ENCODE measurements around the gene PSMB7.

Gene PSMB7

DNA sequence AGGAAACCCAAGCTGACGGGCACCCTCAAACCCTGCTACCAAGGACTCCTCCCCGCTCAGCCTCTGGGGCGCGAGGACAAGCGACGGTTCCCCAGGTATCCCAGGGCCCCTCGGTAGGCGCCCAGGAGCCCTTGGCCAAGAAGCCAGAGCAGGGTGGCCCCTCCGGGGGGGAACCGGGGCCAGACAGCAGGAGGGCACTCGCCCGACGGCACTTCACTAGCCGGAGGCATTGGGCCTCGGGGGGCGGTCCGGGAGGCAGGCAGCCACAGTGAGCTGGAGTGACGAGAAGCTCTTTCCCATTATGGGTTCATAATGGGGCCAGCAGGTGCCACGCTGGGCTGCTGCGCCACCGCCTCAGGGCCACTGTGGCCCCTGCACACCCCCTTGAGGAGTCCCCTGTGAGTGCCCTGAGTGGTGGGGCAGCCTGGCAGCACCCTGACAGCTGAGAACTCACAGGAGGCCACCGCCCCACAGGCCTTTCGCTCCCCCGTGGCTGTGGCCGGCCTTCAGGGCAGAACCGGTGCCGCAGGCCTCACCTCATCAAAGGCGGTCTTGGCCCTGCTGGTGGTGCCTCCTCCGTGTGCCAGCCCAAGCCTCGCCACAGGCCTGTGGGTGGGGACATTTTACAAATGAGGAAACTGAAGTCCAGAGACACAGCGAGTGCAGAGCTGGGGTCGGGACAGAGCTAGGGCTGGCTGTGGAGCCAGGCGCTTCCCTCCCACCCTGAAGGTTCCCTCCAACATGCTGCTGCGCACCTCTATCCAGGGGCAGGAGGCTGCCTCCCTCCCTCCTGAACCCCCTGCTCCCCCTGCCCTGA is 68.7 kb downstream of the PSMB7 start:
- CTCF ChIA-PET: interaction anchor here (0.6 to 1.0 kb wide), 2 partner anchors 9 to 25 kb away, joined by 3 read pairs; no protein-coding TSS in a partner anchor
- POLR2A ChIA-PET: interaction anchor here (1.5 kb wide), 1 partner anchor 13 kb away, joined by 3 read pairs; no protein-coding TSS in a partner anchor
- TF ChIP-seq, protein P1, sequence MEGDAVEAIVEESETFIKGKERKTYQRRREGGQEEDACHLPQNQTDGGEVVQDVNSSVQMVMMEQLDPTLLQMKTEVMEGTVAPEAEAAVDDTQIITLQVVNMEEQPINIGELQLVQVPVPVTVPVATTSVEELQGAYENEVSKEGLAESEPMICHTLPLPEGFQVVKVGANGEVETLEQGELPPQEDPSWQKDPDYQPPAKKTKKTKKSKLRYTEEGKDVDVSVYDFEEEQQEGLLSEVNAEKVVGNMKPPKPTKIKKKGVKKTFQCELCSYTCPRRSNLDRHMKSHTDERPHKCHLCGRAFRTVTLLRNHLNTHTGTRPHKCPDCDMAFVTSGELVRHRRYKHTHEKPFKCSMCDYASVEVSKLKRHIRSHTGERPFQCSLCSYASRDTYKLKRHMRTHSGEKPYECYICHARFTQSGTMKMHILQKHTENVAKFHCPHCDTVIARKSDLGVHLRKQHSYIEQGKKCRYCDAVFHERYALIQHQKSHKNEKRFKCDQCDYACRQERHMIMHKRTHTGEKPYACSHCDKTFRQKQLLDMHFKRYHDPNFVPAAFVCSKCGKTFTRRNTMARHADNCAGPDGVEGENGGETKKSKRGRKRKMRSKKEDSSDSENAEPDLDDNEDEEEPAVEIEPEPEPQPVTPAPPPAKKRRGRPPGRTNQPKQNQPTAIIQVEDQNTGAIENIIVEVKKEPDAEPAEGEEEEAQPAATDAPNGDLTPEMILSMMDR (IDR thresholded peaks at IDR 0.05; ENCODE audit: control extremely low read depth, extremely low read depth, low read depth, missing control alignments): no peak
- DNase-seq (ENCODE audit: extremely low spot score): no peak

DNA sequence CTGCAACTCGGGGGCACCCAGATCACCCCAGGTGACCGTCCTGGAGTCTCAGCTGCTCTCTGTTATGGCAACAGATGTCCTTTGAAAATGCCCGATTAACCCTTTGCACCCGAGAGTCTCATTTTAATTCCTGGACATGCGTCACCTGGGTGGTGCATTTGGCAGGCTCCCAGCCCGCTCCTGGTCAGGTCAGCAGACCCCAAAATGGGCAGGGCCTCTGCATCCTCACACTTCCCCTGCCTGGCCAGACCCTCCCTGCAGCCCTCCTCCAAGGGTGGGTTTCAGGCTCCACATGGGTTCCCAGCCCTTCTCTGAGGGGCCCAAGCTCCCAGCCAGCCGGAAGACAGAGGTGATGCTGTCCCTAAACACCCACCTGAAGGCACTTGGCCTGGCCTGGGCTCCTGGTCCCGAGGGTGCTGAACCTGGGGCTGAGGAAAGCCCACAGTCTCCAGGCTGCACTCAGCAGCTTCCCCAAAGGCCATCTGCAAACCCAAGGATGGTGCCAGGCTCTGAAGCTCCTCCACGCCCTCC is 69.4 kb downstream of the PSMB7 start:
- POLR2A ChIA-PET: interaction anchor here (1.5 kb wide), 1 partner anchor 12 kb away, joined by 3 read pairs; no protein-coding TSS in a partner anchor
- CTCF ChIA-PET: interaction anchor here (1.0 kb wide), 1 partner anchor 25 kb away, joined by 3 read pairs; no protein-coding TSS in a partner anchor

DNA sequence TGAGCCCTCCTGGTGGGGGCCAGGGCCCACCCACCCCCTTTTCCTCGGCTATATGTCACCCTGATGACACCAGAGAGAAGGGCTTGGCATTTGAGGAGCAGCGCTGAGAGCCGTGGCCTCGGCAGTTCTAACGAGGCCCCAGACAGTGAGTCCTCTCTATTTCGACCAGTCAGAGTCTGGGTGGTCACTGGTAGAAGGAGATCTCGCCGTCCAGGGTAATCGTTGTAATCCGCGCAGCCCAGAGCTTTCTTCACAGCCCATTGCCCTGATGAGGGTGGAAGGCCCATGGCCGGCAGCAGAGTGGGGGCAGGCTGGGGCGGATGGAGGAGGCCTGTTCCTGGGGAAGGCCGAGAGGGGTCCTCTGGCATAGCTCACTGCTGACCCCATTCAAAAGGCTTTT is 70.2 kb downstream of the PSMB7 start:
- TF ChIP-seq, protein P1 (IDR thresholded peaks at IDR 0.05; ENCODE audit: control extremely low read depth, extremely low read depth, low read depth, missing control alignments): no peak
- CTCF ChIA-PET: interaction anchor here (1.0 to 1.4 kb wide), 2 partner anchors 8 to 25 kb away, joined by 3 to 6 read pairs; no protein-coding TSS in a partner anchor
- no peak for DNase-seq (ENCODE audit: extremely low spot score)
- POLR2A ChIA-PET: interaction anchor here (1.5 kb wide), 1 partner anchor 11 kb away, joined by 3 read pairs; no protein-coding TSS in a partner anchor

More for the DNA sequence above, 69.4 kb downstream of the PSMB7 start:
- DNase-seq (ENCODE audit: extremely low spot score): no peak
- TF ChIP-seq, protein P1 (IDR thresholded peaks at IDR 0.05; ENCODE audit: control extremely low read depth, extremely low read depth, low read depth, missing control alignments): no peak

DNA sequence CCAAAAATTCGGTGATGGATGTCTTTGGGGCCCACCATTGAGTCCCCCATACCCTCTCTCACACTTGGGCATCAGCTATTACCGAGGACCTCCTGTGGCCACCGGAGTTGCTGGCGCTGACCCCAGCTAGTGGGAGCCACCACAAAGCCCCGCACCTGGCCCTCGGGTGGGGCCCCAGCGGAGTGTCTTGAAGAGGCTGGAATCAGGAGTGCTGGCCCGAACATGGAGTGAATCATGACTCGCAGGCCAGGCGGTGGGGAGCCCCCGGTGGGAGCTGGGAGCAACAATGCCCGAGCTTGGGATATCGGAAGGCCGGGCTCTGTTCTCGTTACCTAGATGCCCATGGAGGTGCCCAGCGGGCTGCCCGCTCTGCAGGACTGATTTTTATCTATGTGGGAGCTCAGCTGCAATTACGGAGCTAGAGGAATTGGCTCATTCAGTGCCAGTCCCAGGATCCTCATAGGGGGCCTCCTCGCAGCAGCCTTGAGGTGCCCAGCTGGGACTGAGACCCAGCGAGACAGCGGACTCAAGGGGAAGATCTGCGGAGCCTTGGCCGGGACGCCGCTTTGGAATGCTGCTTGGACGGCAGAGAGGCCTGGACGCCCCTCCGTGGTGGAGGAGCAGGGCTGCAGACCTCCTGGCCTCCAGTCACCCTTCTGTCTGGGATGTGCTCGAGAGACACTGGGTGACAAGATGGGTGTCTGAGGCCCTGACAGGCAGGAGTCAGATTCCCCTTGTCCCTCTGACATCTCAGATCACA is 70.8 kb downstream of the PSMB7 start:
- CTCF ChIA-PET: interaction anchor here (1.0 to 1.4 kb wide), 2 partner anchors 9 to 24 kb away, joined by 3 to 6 read pairs; no protein-coding TSS in a partner anchor
- TF ChIP-seq, protein P1 (IDR thresholded peaks at IDR 0.05; ENCODE audit: control extremely low read depth, extremely low read depth, low read depth, missing control alignments): no peak
- POLR2A ChIA-PET: no interaction called here
- no peak for DNase-seq (ENCODE audit: extremely low spot score)

DNA sequence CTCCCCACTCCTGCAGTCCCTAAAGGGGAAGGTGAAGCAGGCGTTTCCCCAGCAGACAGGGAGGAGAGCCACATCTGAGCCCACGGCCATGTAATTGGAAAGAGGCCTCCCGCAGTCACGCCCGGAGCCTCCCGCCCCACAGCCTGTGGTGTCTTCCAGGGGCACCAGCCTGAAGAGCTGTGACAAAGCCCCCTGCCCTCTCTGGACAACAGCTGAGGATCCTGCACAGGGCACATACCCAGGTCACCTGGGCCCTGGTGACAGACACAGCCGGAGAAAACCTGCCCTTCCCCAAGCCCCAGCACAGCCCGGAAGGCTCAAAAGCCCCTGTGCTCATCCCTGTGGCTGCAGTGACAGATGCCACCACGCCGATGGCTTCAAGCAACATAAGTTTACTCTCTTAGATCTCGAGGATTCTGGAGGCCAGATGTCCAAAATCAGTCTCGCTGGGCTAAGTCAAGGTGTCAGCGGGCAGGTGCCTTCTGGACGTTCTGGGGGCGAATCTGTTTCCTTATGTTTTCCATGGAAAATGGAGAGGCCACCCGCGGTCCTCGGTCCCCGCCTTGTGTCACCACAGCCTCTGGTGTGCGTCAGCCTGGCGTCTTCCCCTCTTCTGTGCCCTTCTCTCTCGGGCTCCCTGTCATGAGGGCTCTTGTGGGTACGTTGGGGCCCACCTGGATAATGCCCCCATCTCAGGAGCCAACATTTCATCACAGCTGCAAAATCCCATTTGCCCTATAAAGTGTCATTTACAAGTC is 71.5 kb downstream of the PSMB7 start:
- TF ChIP-seq, protein P1 (IDR thresholded peaks at IDR 0.05; ENCODE audit: control extremely low read depth, extremely low read depth, low read depth, missing control alignments): no peak
- ChIA-PET POLR2A (no interaction called here), CTCF (interaction anchor here (1.0 to 1.4 kb wide), 2 partner anchors 9 to 23 kb away, joined by 3 to 6 read pairs; no protein-coding TSS in a partner anchor)
- DNase-seq (ENCODE audit: extremely low spot score): no peak

Data from GM10248 (cell line).